Neuronal stem cell (in vitro differentiated cells): ENCODE data around the gene MAD1L1.
"Not testable (repeated sequence)": the region's sequence is repeated elsewhere in the genome, so short reads cannot be mapped to it uniquely, and the experiment has no call there.

ENCODE experiments used
- DNase-seq: peaks from one replicate; pipeline ENCODE4 v3.0.0-alpha.2; 2013; ENCODE audit warnings: low spot score
- H2AFZ ChIP-seq: one replicate; pipeline ENCODE4 v1.6.1; 2013; ENCODE audit warnings: mild to moderate bottlenecking, low read length, inconsistent platforms
- H2AK5ac ChIP-seq: 2 replicates; pipeline ENCODE4 v1.6.1; 2013; ENCODE audit warnings: low read depth, mild to moderate bottlenecking, inconsistent platforms, low read length, moderate library complexity, mixed read lengths
- H2BK120ac ChIP-seq: 2 replicates; pipeline ENCODE4 v1.6.1; 2013; ENCODE audit warnings: low read depth, mild to moderate bottlenecking, inconsistent platforms, low read length, moderate library complexity, mixed read lengths
- H2BK12ac ChIP-seq: one replicate; pipeline ENCODE4 v1.6.1; 2013; ENCODE audit warnings: low read length, inconsistent platforms
- H2BK15ac ChIP-seq: 2 replicates; pipeline ENCODE4 v1.6.1; 2013; ENCODE audit warnings: mild to moderate bottlenecking, low read length, inconsistent platforms, mixed read lengths
- H2BK5ac ChIP-seq: one replicate; pipeline ENCODE4 v1.6.1; 2013; ENCODE audit warnings: inconsistent platforms, mild to moderate bottlenecking, low read length, moderate library complexity
- H3K14ac ChIP-seq: one replicate; pipeline ENCODE4 v1.6.1; 2013; ENCODE audit warnings: low read length, inconsistent platforms
- H3K18ac ChIP-seq: 2 replicates; pipeline ENCODE4 v1.6.1; 2013; ENCODE audit warnings: low read length, inconsistent platforms
- H3K23ac ChIP-seq: 2 replicates; pipeline ENCODE4 v1.6.1; 2013; ENCODE audit warnings: low read depth, mild to moderate bottlenecking, mixed read lengths, low read length, inconsistent platforms; ENCODE audit not compliant: poor library complexity
- H3K27ac ChIP-seq: replicated peaks from 3 replicates; pipeline ENCODE4 v1.5.1; 2013; ENCODE audit warnings: low read length, inconsistent platforms
- H3K27me3 ChIP-seq, 3 experiments: 2 replicates each; pipeline ENCODE4 v1.6.1; 2013; ENCODE audit warnings: low read length in 3 of 3, mild to moderate bottlenecking in 2 of 3, inconsistent platforms in 1 of 3, low read depth in 1 of 3, mixed read lengths in 1 of 3, moderate library complexity in 1 of 3; ENCODE audit not compliant: control insufficient read depth in 3 of 3, insufficient read depth in 3 of 3
- H3K36me3 ChIP-seq, 2 donors: replicated peaks in 1 of 2; 2 replicates each; pipeline ENCODE4 v1.6.1; 2013; ENCODE audit warnings: low read length in 2 of 2; ENCODE audit not compliant: control insufficient read depth in 2 of 2, insufficient read depth in 2 of 2
- H3K4ac ChIP-seq: 2 replicates; pipeline ENCODE4 v1.6.1; 2013; ENCODE audit warnings: inconsistent platforms, mild to moderate bottlenecking, low read length, moderate library complexity
- H3K4me1 ChIP-seq, 2 donors: 1 replicate in 1 of 2; 2 replicates in 1 of 2; pipeline ENCODE4 v1.6.1; 2013; ENCODE audit warnings: low read length in 2 of 2, low read depth in 1 of 2; ENCODE audit not compliant: control insufficient read depth in 2 of 2, insufficient read depth in 1 of 2
- H3K4me2 ChIP-seq: one replicate; pipeline ENCODE4 v1.6.1; 2013; ENCODE audit warnings: mild to moderate bottlenecking, low read length, inconsistent platforms; ENCODE audit not compliant: insufficient read depth, poor library complexity, severe bottlenecking
- H3K4me3 ChIP-seq, 2 donors: 2 replicates each; pipeline ENCODE4 v1.5.1; 2013; ENCODE audit warnings: low read length in 2 of 2, mild to moderate bottlenecking in 2 of 2, inconsistent platforms in 1 of 2, moderate library complexity in 1 of 2
- H3K79me1 ChIP-seq: one replicate; pipeline ENCODE4 v1.6.1; 2013; ENCODE audit warnings: low read depth, mild to moderate bottlenecking, inconsistent platforms, low read length, moderate library complexity
- H3K9ac ChIP-seq: one replicate; pipeline ENCODE4 v1.6.1; 2013; ENCODE audit warnings: mild to moderate bottlenecking, low read depth, low read length, inconsistent platforms; ENCODE audit not compliant: poor library complexity
- H3K9me3 ChIP-seq, 2 donors: replicated peaks in 1 of 2; 2 replicates each; pipeline versions ENCODE3 to v1.6.1; 2013; ENCODE audit warnings: low read length in 2 of 2, mild to moderate bottlenecking in 2 of 2, inconsistent platforms in 1 of 2, low read depth in 1 of 2, mixed read lengths in 1 of 2, moderate library complexity in 1 of 2; ENCODE audit not compliant: control insufficient read depth in 2 of 2, insufficient read depth in 1 of 2
- H4K8ac ChIP-seq: one replicate; pipeline ENCODE4 v1.6.1; 2013; ENCODE audit warnings: low read depth, mild to moderate bottlenecking, inconsistent platforms, low read length, moderate library complexity
- H4K91ac ChIP-seq: one replicate; pipeline ENCODE4 v1.6.1; 2013; ENCODE audit warnings: low read length, low read depth, mild to moderate bottlenecking, inconsistent platforms; ENCODE audit not compliant: poor library complexity
- WGBS, 2 donors: extraction: QIAGEN DNeasy Blood & Tissue Kit; methylation state at CpG; one replicate each; pipeline ENCODE4 v1.1.7; 2013; ENCODE audit warnings: missing lambda C conversion rate in 2 of 2, mixed read lengths in 1 of 2; ENCODE audit not compliant: insufficient read length in 2 of 2, insufficient replicate concordance in 1 of 2; ENCODE audit errors: extremely low coverage in 2 of 2; 5-methylcytosine and 5-hydroxymethylcytosine counted together

Gene MAD1L1

GRCh38 chr7:1976521-1976920 is 256.2 kb downstream of the MAD1L1 start:
- H3K9ac ChIP-seq, H2BK12ac ChIP-seq, H3K27me3 ChIP-seq, H3K18ac ChIP-seq, H3K4ac ChIP-seq, H2AK5ac ChIP-seq, H4K91ac ChIP-seq, H4K8ac ChIP-seq, H2BK120ac ChIP-seq, H3K23ac ChIP-seq, H3K4me3 ChIP-seq, H3K4me1 ChIP-seq, H3K27ac ChIP-seq, H3K79me1 ChIP-seq, H2BK15ac ChIP-seq, DNase-seq, H3K4me2 ChIP-seq, H2AFZ ChIP-seq, H2BK5ac ChIP-seq, H3K14ac ChIP-seq: not testable (repeated sequence)
- peaks cover 7 to 11% of the 10 kb centered on the region in 2 donors for H3K9me3 ChIP-seq
- peaks cover 14 to 16% of the 10 kb centered on the region in 2 donors for H3K36me3 ChIP-seq
- no CpG with 5 or more reads among the region's 8 CpGs for WGBS, 2 donors

- Histone ChIP-seq H3K4me1 (no peaks in the 10 kb centered on the region), H2AFZ (no peak overlapping the region), H4K8ac (no peak overlapping the region), H2BK15ac (no peak overlapping the region), H3K18ac (no peak overlapping the region), H3K23ac (no peak overlapping the region), H3K9me3 (peaks cover 7 to 11% of the 10 kb centered on the region in 2 donors), H3K27ac (no peak overlapping the region), H3K27me3 (no peaks in the 10 kb centered on the region), H2BK12ac (no peak overlapping the region), H3K9ac (no peak overlapping the region), H4K91ac (no peak overlapping the region), H3K36me3 (peaks cover 14 to 20% of the 10 kb centered on the region in 2 donors), H3K4me3 (no peak overlapping the region), H2BK5ac (no peak overlapping the region), H3K79me1 (no peaks in the 10 kb centered on the region), H3K4ac (no peak overlapping the region), H2BK120ac (no peak overlapping the region), H3K14ac (no peak overlapping the region), H2AK5ac (no peak overlapping the region), H3K4me2 (no peak overlapping the region)
- no peak for DNase-seq
- WGBS, 2 donors, result no CpG with 5 or more reads among the region's 12 CpGs
These were observed 257.2 kb downstream of the MAD1L1 start for GRCh38 chr7:1975581-1975980.

GRCh38 chr7:1975179-1975578 is 257.6 kb downstream of the MAD1L1 start:
- H3K27me3 ChIP-seq, result no peaks in the 10 kb centered on the region
- H3K4me1 ChIP-seq, result no peaks in the 10 kb centered on the region
- no peak overlapping the region for H2AK5ac ChIP-seq
- H3K4me3 ChIP-seq, result no peak overlapping the region
- H2AFZ ChIP-seq, result no peak overlapping the region
- H3K27ac ChIP-seq, result no peak overlapping the region
- no peak for DNase-seq
- no peaks in the 10 kb centered on the region for H3K79me1 ChIP-seq
- no peak overlapping the region for H2BK12ac ChIP-seq
- H2BK5ac ChIP-seq, result peak overlapping the region; percentile 72
- no peak overlapping the region for H4K91ac ChIP-seq
- peak overlapping the region; percentile 74 for H3K9ac ChIP-seq
- H3K14ac ChIP-seq, result peak overlapping the region; percentile 95
- no peak overlapping the region for H4K8ac ChIP-seq
- H3K4ac ChIP-seq, result no peak overlapping the region
- H3K23ac ChIP-seq, result peak overlapping the region; percentile 86
- no peak overlapping the region for H2BK15ac ChIP-seq
- H3K18ac ChIP-seq, result peak overlapping the region; percentile 49
- WGBS, 2 donors, result no CpG with 5 or more reads among the region's 7 CpGs
- H3K9me3 ChIP-seq, result peaks cover 7 to 11% of the 10 kb centered on the region in 2 donors
- H3K36me3 ChIP-seq, result peaks cover 14 to 19% of the 10 kb centered on the region in 2 donors
- no peak overlapping the region for H3K4me2 ChIP-seq
- H2BK120ac ChIP-seq, result no peak overlapping the region

DNA sequence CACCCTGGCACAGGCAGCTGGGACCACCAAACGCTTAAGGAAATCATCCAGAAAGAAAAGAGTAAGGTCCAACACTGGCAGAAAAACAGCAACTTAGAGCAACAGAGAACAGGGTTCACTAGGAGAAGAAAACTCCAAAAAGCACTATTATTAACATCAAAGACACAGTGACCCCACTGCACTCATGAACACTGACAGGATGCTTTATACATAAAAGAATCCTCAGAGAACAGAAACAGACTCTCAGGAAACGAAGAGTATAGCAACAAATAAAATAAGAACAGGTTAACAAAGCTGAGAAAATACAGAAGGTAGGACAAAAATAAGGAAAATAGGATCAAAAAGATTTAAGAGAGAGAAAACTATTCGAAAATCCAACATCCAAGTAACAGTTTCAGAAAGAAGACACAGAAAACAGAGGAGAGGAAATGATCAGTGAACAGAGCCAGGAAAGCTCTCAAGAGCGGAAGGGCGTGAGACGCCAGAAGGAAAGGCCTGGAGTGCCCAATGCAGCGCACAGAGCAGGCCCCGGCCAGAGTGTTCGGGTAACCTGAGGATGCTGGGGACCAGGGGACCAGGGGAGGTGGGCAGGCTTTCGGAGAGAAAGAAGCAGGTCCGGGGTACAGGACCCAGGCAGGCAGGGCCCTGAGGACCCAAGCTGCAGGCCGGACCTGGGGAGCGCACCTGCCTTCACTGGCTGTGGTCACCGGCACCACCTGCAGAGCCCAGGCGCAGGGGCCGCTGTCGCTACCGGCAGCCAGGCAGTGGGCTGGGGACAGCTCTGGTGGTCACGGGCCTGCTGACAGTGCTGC is 258.2 kb downstream of the MAD1L1 start:
- Histone ChIP-seq H3K14ac (peak overlapping the region; percentile 95), H3K23ac (peak overlapping the region; percentile 86), H2BK120ac (no peak overlapping the region), H2AFZ (no peak overlapping the region), H3K27me3 (no peaks in the 10 kb centered on the region), H3K9ac (peak overlapping the region; percentile 74), H2AK5ac (no peak overlapping the region), H2BK15ac (no peak overlapping the region), H3K4me2 (no peak overlapping the region), H3K4ac (no peak overlapping the region), H2BK12ac (no peak overlapping the region), H3K18ac (peak overlapping the region; percentile 49), H3K9me3 (peaks cover 7 to 11% of the 10 kb centered on the region in 2 donors), H3K4me3 (no peak overlapping the region), H3K4me1 (no peaks in the 10 kb centered on the region), H4K91ac (no peak overlapping the region), H3K79me1 (no peaks in the 10 kb centered on the region), H4K8ac (no peak overlapping the region), H3K27ac (no peak overlapping the region), H2BK5ac (peak overlapping the region; percentile 72), H3K36me3 (peaks cover 12 to 15% of the 10 kb centered on the region in 2 donors)
- WGBS, 2 donors, result no CpG with 5 or more reads among the region's 19 CpGs
- no peak for DNase-seq
